GM18517 (cell line): ENCODE measurements around the gene SNED1.
"Not testable (repeated sequence)": the region's sequence is repeated elsewhere in the genome, so short reads cannot be mapped to it uniquely, and the experiment has no call there.

Experiments used
- ATAC-seq: cut with Tn5 transposase; IDR thresholded peaks from one replicate; pipeline ENCODE4 v1.9.1; 2021; ENCODE audit warnings: mild to moderate bottlenecking, moderate library complexity; ENCODE audit not compliant: unreplicated experiment

The SNED1 gene

GRCh38 chr2:241081643-241082340 is 83.4 kb downstream of the SNED1 start:
- no peak for ATAC-seq

GRCh38 chr2:241082341-241083090 is 84.1 kb downstream of the SNED1 start:
- no peak for ATAC-seq

DNA sequence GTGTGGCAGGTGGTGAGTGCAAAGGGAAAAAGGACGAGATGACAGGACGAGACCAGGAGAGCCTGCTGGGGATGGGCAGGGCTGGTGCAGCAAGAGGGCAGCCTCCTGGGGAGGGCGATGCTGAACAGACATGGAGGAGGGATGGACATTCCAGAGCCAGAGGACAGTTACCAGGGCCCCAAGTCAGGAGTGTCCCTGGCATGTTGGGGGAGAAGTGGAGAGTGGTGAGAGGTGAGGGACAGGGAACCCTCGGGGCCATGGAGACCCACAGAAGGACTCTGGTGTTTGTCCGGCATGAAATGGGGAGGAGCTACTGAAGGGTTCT is 84.6 kb downstream of the SNED1 start:
- no peak for ATAC-seq

DNA sequence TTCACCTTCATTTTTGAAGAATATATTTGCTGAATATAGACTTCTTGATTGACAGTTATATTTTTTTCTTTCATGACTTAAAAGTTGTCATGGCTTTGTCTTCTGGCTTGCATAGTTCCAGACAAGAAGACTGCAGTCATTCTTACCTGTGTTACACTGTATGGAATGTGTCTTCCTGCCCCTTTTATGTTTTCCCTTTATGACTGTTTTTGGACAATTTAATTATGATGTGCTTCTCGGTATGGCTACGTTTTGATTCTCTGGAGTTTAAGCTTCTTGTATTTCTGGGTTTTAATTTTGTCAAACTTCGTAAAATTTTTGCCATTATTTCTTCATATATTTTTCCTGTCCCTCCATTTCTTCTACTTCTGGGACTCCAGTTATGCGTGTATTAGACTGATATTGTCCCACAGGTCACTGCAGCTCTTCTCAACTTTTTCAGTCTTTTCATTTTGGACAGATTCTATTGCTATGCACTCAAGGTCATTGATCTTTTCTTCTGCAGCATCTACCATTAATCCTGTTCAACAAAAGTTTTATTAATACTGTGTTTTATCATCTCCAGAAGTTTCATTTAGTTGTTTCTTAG is 86.5 kb downstream of the SNED1 start:
- no peak for ATAC-seq

DNA sequence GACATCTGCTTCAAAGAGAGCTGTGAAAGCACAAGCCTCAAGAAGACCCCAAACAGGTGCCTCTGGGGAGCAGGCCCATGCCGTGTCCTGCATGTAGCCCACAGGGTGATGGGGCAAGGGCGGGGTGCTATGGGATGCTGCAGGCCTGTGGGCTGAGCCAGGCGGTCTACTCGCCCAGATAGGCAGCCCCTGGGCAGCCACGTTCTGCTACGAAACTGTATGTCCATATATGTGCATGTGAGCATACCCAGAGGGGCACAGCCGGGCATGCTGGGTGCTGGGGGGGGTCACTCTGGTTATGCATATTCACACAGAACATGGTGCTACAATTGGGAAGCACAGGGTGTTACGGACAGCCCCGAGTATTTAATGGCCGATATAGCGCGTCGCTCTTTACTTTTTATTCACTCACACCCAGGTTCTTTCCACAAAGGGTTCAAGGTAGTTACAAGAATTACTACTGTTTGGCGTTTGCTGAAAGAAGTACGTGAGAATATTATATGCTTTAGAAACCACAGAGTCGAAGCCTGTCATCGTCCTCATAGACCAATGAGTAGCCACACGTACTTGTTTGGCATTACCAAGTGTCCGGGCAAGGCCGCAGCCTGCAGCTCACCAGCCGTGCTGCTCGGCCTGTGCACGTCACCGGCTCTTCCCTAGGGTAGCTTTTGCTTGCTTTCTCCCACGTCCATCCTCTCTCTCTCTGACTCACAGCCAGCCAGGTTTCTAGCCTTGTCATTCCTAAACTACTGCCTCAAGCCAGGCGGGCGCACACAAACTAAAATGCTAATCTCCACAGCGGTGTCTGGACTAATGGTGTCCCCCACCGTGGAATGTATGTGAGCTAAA is 89.2 kb downstream of the SNED1 start:
- no peak for ATAC-seq

DNA sequence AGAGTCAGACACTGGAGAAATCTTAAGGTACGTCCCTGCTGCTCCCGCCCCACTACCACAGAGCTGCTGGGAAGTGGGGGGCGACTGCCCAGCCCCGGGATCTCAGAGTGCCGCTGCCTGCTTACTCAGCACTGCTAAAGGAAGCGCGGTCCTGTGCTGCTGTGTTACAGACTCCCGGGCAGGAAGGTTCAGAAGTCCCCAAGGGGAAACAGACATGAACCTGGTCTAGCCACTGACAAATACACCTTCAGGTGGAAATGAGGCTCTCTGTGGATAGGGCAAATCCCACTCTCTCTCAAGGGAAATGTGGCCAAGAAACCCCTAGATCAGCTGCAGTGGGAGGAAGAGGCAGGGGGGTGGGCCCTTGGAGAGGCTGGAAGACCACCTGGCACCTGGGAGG is 90.0 kb downstream of the SNED1 start:
- ATAC-seq = no peak

DNA sequence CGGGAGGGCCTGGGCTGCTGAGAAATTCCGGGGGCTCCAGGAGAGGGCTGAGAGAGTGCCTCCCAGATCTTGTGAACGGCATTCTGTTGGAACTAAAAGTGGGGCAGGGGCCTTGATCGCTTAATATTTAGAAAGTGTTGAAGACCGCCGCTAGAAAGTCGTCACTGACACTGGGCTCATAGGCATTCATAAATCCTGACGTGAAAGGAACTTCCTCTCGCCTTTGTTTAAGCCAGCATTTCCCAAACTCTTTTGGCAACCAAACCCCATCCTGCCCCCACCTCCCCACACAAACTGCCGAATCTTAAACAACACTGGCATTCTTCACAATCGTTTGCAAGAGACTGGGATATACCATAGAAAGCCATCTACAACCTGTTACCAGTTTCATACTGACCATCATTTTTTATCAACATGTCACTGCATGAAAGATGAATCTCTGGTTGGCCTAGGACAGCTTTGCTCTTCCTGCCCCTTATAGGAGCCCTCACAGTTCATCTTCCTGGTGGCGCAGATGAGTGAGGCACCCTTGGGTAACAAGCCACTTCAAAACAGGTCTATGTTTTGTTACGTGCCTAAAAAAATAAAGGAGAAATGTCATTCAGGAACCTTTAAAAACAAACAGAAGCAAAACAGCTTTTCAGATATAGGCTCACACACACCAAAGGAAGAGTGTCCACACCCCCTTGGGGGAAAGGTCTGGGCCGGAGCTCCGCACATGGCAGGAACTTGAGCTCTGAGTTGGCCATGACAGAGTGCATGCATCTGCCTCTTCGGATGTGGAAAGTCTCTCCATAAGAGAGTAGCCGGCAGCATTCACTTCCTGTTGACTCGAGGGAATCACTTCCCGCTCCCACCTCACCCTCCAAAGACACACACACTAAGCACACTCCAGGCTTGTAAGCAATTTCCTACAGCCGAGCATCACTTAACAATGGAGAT is 90.6 kb downstream of the SNED1 start:
- ATAC-seq = no peak

DNA sequence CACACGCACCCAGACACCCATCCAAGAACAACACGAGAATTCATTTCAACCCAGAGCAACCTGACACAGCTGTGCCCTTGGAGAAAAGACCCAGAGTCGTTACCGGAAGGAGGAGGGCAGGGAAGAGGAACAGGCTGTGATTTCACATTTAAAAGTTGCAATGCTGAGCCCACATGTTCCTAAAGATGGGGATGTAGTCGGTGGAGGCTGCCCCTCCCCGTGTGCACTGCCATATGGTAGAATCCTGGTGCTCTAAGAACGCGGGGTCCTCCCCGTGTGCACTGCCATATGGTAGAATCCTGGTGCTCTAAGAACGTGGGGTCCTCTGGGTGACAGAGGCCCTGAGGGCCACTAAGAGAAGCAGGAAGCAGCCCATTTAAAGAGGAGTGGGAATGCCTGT is 92.8 kb downstream of the SNED1 start:
- ATAC-seq = no peak

GRCh38 chr2:241091734-241092445 is 93.5 kb downstream of the SNED1 start:
- no peak for ATAC-seq

- ATAC-seq = no peak
These were observed 94.3 kb downstream of the SNED1 start for GRCh38 chr2:241092677-241093076.

DNA sequence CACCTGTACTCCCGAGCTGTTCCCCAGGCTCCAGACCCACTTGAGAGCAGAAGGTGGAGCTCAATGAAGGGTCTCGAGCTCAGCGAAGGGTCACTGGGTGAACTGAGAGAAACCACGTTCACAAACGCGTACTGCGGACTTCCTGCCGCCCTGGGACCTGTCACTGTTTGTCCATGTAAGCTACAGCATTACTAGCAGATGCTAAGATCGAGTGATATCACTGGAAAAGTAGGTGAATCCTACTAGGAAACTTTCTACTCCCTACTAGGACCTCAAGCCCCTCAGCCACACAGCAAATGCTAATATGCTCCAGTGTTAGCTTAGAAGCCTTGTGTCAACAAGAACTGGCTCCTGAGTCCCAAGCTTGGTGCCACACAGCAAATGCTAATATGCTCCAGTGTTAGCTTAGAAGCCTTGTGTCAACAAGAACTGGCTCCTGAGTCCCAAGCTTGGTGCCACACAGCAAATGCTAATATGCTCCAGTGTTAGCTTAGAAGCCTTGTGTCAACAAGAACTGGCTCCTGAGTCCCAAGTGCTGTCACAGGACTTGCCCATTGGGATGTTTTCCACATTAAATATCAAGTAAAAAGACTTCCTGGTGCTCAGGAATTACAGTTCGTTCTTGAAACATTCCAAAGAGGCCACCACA is 94.8 kb downstream of the SNED1 start:
- ATAC-seq = not testable (repeated sequence)

- ATAC-seq = no peak
These were observed 95.8 kb downstream of the SNED1 start for GRCh38 chr2:241094172-241094571.

GRCh38 chr2:241094924-241095420 is 96.6 kb downstream of the SNED1 start:
- no peak for ATAC-seq

GRCh38 chr2:241095594-241096290 is 97.3 kb downstream of the SNED1 start:
- ATAC-seq = no peak

DNA sequence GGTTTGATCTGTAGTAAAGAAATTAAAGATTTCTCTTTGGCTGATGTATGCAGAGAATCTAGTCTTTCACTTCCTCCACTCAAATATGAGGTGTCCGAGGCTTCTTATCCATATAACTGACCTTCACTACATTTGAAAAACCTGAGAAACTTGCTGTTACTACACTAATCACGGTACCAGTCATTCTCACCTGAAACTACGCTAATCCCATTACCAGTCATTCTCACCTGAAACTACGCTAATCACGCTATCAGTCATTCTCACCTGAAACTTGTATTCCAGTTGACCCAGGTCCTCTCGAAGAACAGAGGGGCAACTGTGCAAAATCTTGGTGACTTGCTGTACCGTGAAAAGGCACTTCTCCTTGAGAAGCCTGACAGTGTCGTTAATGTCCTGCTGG is 98.6 kb downstream of the SNED1 start:
- ATAC-seq = peak; percentile 46

DNA sequence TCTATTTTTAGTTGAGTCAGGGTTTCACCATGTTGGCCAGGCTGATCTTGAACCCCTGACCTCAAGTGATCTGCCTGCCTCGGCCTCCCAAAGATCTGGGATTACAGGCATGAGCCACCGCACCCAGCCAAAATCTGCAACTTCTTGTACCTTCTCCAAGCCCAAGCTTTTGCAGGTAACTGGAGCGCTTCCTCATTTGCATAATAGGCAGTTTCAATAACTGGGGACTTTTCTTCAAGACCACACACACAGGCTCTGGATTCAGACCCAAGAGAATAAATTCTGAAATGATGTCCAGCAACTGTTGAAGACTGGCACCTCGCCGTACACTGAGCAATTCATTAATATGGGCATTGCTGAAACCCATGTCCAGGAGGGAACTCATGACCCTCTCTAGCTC is 100.8 kb downstream of the SNED1 start:
- no peak for ATAC-seq

GRCh38 chr2:241102239-241102803 is 103.9 kb downstream of the SNED1 start, which contains the start of gene MTERF4:
MTERF4 (minus strand) TSS chr2:241102287; CDS start chr2:241102273, 14 bp downstream.
- ATAC-seq = peak; percentile 76

- no peak for ATAC-seq
These were observed 104.8 kb downstream of the SNED1 start for GRCh38 chr2:241103176-241103595.
